HG03432 (cell line): ENCODE measurements around the gene CLPTM1L.
"Not testable (repeated sequence)": the region's sequence is repeated elsewhere in the genome, so short reads cannot be mapped to it uniquely, and the experiment has no call there.

Experiments
- ATAC-seq: cut with Tn5 transposase; IDR thresholded peaks from one replicate; pipeline ENCODE4 v1.9.1; 2021; ENCODE audit warnings: mild to moderate bottlenecking, moderate library complexity; ENCODE audit not compliant: unreplicated experiment

The CLPTM1L gene

DNA sequence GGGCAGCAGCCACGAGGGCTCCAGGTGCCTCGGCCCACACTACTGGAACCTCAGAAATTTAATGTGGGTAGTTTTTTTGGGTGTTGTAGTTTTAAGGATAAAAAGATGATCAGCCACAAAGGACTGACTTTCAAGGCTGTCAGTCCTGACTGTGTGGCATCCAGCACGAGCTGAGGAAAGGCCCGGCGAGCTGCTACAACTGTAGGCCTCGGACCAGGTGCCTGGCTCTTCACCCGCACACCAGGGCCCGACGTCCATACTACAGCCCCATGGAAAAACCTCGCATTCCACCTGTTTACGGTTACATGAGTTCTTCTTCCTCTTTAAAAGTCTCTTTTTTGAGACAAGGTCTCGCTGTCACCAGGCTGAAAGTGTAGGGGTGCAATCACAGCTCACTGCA is 2.6 kb downstream of the CLPTM1L start:
- ATAC-seq, result no peak

DNA sequence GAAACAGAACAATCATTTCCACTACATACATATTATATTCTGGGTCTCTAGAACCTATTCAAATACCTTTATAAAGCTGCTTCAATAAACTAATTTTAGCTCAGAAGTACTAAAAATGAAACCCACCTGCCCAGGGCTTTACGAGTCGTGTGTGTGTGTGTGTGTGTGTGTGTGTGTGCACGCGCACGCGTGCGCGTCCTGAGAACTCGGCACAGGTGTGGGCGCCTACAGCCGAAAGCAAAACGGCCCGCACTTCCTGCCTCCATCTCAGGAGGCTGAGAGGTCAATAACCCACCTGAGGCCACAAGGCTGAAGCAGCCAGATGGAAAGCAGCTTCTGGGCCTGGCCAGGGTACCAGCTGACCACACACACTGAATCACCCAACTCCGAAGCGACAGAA is 3.0 kb downstream of the CLPTM1L start:
- ATAC-seq, result no peak

DNA sequence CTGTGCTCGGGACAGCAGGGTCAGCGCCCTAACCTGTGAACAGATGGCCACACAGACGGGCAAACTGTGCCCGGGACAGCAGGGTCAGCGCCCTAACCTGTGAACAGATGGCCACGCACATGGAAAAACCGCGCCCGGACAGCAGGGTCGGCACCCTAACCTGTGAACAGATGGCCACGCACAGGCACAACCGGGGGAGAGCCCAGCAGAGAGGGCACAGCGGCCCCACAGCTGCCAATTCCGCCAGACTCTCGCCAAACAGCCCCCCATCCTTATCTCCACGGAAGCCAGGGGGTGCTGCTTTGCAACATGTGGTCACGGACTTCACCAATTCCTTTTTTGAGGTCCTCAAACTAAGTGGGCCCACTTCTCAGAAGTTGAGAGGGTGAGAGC is 5.1 kb downstream of the CLPTM1L start:
- ATAC-seq, result not testable (repeated sequence)

DNA sequence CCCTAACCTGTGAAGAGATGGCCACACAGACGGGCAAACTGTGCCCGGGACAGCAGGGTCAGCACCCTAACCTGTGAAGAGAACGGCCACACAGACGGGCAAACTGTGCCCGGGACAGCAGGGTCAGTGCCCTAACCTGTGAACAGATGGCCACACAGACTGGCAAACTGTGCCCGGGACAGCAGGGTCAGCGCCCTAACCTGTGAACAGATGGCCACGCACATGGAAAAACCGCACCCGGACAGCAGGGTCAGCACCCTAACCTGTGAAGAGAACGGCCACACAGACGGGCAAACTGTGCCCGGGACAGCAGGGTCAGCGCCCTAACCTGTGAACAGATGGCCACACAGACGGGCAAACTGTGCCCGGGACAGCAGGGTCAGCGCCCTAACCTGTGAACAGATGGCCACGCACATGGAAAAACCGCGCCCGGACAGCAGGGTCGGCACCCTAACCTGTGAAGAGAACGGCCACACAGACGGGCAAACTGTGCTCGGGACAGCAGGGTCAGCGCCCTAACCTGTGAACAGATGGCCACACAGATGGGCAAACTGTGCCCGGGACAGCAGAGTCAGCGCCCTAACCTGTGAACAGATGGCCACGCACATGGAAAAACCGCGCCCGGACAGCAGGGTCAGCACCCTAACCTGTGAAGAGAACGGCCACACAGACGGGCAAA is 5.6 kb downstream of the CLPTM1L start:
- ATAC-seq, result not testable (repeated sequence)

DNA sequence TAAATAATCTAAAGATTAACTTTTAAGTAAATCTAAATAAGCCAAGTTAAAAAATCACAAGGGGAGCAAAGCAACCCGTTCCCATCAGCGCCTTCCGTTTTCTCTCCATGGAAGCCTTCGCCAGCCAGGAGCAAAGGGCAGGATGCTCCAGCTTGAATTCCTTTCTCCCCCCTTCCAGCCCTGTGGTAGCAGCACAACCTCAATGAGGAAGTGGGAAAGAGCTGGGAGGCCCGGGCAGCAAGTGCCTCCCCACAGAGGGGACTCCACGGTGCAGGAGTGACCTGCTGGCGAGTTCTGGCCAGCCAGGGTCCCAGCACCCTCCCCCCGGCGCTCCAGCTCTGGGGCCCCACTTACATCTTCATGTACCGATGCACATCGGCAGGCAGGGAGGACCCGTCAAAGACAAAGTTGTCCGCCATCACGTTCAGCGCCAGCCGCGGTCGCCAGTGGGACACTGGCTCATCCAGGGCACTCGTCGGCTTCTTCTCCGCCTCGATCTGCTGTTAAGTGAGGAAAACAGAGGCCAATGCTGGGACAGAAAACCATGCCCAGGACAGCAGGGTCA is 6.3 kb downstream of the CLPTM1L start:
- no peak for ATAC-seq

DNA sequence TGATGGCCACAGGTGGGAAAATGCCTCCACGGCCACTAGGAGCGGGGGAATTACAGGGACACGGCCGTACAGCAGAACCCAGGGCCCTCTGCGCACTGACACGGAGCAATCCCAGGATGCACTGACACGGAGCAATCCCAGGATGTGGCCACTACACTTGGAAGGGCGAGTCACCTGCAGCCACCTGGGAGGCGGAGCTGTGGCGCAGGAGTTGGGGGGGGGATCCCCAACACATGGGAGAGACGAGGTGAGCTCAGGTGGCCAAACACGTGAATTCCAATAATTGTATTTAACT is 6.8 kb downstream of the CLPTM1L start:
- ATAC-seq, result no peak

DNA sequence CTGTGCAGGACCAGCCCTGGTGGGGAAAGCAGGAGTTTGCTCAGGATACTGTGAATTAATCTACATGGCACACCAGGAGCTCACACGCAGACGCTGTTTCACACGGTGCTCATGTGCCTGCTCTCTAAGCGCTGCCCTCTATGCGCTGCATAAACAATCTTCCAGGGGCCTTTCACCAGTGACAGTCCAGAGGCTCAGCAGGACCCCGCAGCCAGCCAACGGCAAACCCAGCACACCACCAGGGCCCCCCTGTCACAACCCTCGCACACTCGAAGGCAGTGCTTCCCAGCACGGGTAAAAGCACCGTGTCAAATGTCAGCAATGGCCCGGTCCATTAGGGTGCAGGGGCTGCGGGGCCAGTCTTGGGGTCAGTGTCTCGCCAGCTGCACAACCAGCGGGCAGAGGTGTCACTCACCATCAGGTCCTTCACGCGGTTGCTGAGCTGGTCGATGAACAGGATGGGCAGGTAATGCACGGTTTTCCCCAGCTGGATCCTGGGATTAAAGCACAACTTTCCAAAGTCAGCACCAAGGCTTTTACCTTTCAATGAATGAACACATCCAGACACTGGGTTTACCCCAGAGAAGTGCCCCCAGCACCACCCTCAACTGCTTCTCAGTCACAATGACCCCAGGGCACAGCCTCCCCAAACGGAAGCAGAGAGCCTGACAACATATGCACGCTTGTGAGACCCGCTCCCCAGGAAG is 7.3 kb downstream of the CLPTM1L start:
- no peak for ATAC-seq

DNA sequence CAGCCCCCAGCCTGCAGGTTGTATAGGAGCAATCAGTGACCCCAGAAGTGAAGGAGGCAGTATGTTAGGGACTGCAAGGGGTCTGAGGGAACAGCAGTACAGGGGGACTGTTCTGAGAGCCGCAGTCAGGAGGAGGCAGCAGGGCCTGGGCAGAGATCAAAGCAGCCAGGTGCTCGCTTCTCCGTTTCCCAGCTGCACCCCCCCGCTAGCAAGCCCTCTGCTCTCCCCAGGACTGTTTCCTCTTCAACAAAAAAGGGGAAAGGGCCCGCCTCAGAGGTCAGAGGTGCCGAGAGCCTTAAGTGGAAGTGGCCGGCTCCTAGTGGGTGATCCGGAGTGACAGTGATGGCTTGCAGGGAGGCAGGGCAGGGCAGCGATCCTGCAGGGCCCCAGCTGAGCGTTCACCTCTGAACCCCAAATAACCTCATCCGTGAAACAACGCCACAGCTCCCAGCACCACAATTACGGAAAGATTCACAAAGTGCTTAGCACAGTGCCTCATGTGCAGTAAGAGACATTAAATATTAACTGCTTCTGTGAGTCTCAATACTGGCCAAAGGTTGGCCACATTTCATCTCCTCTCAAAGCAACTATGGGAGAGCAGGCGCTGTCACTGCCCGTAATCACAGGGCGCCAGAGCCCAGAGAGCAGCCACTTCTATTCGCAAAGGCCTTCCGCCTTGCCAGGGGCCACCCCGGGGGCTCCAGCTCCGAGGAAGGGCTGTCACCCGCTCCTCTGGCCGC is 8.0 kb downstream of the CLPTM1L start:
- no peak for ATAC-seq

DNA sequence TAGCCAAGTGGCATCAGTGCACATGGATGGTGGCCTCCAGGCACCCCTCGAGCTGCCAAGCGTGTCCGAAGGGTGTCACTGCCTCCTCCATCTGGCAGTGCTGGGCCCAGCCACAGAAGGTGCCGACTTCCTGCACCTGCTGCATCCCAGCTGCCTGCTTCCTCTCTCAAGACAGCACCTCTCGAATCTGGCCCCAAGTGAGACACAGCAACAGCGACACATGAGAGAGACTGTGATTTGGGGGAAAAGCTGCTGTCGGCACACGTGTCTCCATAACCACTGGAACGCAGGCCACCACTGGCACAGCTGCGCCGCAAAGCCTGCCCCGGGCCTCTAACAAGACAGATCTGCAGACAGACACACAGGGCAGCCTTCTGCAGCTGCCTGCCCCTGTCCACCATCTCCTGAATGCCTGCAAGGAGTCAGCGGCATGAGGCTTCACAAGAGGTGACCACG is 8.8 kb downstream of the CLPTM1L start:
- no peak for ATAC-seq

DNA sequence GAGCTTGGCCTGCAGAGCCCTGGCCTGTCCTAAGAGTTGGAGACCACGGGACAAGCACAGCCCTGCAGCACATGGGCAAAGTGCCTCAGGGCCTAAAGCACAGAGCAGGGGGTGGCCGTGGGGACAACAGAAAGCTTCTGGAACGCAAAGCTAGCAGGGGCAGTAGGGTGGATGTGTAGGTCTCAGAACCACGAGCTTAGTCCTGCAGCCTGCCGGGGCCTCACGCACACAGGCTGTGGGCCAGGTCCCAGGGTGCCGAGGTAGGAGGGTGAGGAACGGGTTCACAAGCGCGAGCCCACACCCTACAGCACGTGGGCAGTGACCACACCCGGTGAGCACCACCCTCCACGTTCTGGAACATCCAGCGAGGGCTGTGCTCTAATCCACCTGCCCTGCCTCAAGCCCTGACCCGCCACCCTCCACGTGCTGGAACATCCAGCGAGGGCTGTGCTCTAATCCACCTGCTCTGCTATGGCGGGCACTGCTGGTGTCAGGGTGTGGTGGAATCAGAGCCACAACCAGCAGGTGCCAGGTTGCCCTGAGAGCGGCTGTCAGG is 9.3 kb downstream of the CLPTM1L start:
- no peak for ATAC-seq

DNA sequence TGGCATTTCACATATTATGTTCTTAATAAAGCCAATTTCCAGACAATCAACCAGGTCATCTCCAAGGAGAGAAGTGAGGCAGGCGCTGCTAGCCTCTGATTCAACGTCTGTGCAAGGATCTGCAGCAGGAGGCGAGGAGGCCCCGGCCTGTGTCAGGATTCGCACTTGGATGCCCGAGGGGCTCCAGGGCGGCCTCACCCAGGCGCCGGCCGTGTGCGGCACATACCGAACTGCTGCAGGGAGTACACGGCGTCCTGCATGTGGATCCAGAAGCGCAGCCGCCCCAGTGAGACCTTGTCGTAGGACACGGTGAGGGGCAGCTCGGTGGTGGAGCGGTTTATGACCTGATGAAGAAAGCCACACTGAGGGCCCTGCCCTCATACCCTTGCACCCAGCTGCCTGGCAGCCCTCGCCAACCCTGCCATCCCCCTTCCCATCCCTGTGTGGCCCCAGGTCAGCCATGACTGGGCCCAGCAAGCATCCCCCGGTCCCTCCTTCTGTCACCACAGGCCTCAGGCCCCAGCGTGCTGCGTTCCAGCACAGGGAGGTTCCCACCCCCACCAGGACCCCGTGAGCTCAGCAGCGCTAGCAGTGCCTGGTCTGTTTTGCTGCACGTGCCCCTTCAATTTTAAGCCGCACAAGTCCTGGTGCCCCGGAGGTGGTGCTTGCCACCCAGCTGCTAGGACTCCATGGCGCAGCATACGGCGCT is 9.9 kb downstream of the CLPTM1L start:
- no peak for ATAC-seq

DNA sequence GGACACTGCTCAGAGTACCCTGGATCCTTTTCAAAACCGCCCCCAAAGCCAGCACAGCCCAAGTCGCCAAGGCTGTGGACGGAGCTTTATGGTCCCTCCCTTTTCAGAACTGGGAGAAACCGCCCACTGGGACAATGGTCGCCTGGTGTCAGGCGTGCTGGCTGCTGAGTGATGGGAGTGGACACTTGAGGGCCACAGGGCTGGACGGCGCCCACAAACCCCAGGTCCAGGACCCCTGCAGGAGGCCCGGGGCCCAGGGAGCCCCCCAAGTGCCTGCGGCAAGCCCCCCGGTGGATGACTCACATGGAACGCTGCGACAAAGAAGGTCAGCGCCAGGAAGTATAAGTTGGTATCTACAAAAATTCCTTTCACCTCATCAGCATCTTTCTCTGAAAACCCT is 10.9 kb downstream of the CLPTM1L start:
- no peak for ATAC-seq

DNA sequence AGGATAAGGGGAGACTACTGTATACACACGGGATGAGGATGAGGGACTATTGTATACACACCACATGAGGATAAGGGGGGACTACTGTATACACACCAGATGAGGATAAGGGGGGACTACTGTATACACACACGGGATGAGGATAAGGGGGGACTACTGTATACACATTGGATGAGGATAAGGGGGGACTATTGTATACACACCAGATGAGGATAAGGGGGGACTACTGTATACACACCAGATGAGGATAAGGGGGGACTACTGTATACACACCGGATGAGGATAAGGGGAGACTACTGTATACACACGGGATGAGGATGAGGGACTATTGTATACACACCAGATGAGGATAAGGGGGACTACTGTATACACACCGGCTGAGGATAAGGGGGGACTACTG is 11.6 kb downstream of the CLPTM1L start:
- not testable (repeated sequence) for ATAC-seq

DNA sequence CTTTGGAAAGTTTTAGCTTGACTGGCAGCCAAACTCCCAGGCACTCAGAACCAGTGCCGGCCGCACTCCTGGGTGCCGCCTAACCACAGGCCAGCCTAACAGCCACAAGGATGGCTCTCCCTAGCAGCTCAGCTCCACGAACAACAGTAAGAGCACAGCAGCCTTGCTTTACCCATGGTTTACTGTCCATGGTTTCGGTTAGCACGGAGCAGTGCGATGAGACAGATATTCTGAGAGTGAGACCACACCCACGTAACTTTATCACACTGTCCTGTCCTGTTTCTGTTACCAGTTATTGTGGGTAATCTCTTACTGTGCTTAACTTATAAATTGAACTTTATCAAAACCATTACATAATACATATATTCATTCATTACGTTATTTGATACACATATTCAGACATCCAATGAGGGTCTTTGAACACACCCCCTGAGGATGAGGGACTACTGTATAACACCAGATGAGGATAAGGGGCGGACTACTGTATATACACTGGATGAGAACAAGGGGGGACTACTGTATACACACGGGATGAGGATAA is 12.4 kb downstream of the CLPTM1L start:
- ATAC-seq, result no peak

DNA sequence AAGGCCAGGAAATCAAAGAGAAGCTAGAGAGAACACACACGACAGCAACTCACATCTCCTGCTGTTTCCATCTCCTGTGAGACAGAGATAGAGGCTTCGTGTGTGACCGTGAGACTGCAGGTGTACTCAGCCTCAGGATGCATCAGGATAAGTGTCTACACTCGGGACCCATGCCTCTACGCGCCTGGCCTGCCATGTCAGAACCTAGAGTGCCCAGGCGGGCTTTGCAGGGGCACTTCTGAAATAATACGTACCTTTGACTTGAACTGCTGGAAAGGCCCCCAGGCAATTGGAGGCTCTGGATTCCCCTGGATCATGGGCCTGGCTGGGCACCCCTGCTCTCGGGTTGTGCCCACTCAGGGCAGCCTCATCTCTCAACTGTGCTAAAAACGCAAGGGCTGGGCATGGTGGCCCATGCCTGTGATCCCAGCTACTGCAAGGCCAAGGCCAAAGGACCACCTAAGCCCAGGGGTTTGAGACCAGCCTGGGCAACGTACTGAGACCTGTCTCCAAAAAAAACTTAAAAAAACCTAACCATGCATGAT is 13.0 kb downstream of the CLPTM1L start:
- no peak for ATAC-seq

DNA sequence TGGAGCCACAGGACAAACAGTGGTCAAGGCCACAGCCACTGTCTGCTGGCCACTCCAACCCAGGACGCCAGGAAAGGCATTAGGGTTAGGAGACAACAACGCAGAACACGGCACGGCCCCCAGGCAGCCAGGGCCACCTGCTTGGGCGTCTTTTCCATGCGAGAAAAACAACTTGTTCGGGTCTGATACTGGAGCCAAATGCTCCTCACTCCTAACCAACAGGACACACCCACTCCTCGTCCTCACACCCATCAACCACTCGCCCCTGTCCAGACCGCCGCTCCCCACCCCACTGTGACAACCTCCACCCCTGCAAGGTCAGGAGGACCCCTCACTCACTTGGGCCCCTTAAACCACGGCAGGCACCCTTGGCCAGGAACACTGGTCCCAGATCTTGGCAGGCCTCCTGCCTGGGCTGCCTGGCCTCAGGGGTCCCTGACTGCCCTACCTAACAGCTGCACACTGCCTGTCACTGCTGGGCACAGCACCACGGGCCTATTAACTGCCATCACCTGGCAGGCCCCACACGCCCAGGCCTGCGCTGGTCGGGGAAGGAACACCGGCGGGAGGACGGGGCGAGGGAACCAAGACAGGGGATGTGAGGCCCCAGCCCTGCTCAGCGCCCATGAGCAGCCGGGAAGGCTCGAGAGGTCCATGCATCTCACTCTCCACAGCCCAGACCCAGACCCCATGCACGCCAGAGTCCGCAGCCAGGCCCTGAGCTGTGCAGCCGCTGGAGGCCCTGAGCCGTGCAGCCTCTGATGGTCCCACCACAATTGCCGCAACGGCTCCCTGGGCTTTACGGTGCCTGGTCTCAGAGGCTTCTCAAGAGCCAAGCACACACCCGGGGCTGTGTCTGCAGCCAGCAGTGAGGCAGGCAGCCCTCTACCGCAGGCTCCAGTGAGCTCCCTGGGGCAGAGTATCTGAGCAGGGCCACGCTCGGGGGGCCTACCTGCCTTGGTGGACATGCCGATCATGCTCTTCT is 13.8 kb downstream of the CLPTM1L start:
- ATAC-seq, result no peak

DNA sequence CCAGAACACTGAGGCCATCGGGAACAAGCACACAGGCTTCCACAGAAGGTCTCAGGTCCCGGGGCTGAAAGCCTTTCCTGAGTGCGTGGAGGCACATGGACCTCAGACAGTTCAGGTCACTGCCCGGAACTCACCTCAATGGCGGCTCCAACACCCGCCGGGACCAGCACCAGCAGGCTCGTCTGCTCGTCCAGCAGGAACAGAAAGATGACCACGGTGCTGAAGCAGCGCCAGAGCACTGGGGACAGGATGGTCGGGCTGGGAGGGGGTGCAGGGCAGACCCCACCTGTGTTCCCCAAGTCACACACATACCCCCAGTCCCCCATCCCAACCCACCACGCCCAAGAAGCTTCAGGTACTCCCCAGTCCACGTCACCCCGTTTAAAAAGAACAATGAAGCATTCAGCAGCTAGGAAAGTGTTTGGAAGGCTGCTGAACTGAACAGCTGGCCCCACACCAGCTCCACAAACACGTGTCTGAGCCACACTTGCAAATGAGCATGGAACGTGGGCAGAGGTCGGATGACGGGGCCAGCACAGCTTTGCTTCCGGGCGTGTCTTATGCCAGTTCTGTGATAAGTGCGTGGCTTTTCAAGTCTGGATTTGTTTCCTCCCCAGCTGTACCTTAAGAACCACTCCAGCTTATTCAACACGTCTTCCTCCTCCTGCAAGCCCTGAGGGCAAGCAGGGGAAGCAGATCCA is 14.6 kb downstream of the CLPTM1L start:
- ATAC-seq, result no peak

DNA sequence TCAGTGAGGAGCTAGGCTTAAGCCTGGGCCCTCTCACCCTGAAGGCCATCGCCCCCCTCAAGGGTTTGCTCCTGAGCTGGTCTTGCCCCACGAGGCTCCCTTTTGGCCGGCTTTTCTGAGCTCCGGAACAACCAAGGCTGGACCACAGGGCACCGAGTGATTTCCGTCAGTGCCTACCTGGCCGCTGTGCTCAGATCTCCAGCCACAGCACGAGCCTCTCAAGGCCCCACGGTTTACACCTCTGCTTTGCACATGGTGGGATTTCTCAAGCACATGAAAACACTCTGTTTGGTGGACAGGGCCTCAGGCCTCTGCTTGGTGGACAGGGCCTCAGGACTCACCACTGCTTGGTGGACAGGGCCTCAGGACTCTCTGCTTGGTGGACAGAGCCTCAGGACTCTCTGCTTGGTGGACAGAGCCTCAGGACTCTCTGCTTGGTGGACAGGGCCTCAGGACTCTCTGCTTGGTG is 15.8 kb downstream of the CLPTM1L start:
- no peak for ATAC-seq
